ENCODE results near the gene GPR78.

GPR78 gene

DNA sequence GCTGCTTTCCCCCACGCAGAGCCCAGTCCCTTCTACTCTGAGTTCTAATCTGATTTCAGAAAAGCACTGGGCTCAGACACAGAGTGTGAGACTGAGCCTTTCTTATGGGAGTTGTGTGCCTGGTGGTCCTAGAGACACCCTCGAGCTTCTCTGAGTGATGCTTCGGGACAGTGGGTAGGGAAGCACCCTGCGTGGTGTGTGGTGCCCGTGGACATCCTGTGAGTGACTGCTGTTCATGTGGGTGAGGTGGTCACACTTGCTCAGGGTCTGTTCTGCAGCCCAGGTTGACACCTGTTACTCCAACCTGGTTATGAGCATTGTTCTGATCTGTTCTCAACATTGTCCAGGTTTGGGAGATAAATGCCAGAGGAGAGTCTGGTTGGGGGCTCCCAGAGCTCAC lies 6.1 kb downstream of the GPR78 start:
- no peak overlapping the region for H3K27ac ChIP-seq (ENCODE audit: low read length)
- no peaks in the 10 kb centered on the region for H4K20me1 ChIP-seq (ENCODE audit: insufficient read depth, low read length)
- no peaks in the 10 kb centered on the region for H3F3A ChIP-seq (ENCODE audit: insufficient read depth, low read length)
- no peak overlapping the region for H3K4me3 ChIP-seq (ENCODE audit: low read length)
- no peak overlapping the region for H3K4me2 ChIP-seq (ENCODE audit: low read depth, low read length)
- no peaks in the 10 kb centered on the region for H3K9me2 ChIP-seq (replicated peaks; ENCODE audit: insufficient read depth, low read length)
- no peaks in the 10 kb centered on the region for H3K36me3 ChIP-seq (replicated peaks; ENCODE audit: insufficient read depth, low read length)
- H3K9ac ChIP-seq (ENCODE audit: low read length): no peak overlapping the region
- no peaks in the 10 kb centered on the region for H3K79me2 ChIP-seq (ENCODE audit: low read length)
- H3K9me3 ChIP-seq (replicated peaks; ENCODE audit: insufficient read depth, low read length): no peaks in the 10 kb centered on the region
- no peak overlapping the region for H2AFZ ChIP-seq (ENCODE audit: low read length)
- no peak for DNase-seq
- H3K4me1 ChIP-seq (ENCODE audit: low read length): no peaks in the 10 kb centered on the region
- H3K27me3 ChIP-seq (replicated peaks; ENCODE audit: insufficient read depth, low read length): peaks cover 92% of the 10 kb centered on the region
- TF ChIP-seq, protein P1, sequence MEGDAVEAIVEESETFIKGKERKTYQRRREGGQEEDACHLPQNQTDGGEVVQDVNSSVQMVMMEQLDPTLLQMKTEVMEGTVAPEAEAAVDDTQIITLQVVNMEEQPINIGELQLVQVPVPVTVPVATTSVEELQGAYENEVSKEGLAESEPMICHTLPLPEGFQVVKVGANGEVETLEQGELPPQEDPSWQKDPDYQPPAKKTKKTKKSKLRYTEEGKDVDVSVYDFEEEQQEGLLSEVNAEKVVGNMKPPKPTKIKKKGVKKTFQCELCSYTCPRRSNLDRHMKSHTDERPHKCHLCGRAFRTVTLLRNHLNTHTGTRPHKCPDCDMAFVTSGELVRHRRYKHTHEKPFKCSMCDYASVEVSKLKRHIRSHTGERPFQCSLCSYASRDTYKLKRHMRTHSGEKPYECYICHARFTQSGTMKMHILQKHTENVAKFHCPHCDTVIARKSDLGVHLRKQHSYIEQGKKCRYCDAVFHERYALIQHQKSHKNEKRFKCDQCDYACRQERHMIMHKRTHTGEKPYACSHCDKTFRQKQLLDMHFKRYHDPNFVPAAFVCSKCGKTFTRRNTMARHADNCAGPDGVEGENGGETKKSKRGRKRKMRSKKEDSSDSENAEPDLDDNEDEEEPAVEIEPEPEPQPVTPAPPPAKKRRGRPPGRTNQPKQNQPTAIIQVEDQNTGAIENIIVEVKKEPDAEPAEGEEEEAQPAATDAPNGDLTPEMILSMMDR (IDR thresholded peaks at IDR 0.05; ENCODE audit: low read length): no peak

DNA sequence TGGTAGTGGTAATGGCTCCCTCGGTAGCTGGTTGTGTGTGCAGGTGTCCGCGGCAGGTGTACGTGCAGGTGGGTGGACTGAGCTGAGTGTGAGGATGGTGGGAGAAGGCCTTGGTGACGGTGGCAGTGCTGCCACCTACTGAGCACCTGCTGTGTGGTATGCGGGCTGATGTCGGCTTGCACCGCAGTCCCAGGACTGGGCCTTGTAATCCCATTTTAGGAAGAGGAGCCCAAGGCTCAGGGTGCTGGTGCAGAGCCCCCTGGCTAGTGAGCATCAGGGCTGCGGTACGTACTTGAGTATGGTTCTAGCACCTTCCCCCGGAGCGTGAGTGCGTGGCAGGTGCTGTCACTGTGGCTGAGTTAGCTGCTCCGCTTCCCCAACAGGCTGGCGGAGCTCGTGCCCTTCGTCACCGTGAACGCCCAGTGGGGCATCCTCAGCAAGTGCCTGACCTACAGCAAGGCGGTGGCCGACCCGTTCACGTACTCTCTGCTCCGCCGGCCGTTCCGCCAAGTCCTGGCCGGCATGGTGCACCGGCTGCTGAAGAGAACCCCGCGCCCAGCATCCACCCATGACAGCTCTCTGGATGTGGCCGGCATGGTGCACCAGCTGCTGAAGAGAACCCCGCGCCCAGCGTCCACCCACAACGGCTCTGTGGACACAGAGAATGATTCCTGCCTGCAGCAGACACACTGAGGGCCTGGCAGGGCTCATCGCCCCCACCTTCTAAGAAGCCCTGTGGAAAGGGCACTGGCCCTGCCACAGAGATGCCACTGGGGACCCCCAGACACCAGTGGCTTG lies 6.7 kb downstream of the GPR78 start:
- no peak for TF ChIP-seq EZH2phosphoT487 (IDR thresholded peaks at IDR 0.05; ENCODE audit: low read length)
- TF ChIP-seq EZH2 (optimal IDR thresholded peaks at IDR 0.05; ENCODE audit: low read depth, low read length): no peak
- TF ChIP-seq, protein P1 (IDR thresholded peaks at IDR 0.05; ENCODE audit: low read length): peak; percentile 44
- no peak overlapping the region for H3K27ac ChIP-seq (ENCODE audit: low read length)
- DNase-seq: peak; percentile 36

DNA sequence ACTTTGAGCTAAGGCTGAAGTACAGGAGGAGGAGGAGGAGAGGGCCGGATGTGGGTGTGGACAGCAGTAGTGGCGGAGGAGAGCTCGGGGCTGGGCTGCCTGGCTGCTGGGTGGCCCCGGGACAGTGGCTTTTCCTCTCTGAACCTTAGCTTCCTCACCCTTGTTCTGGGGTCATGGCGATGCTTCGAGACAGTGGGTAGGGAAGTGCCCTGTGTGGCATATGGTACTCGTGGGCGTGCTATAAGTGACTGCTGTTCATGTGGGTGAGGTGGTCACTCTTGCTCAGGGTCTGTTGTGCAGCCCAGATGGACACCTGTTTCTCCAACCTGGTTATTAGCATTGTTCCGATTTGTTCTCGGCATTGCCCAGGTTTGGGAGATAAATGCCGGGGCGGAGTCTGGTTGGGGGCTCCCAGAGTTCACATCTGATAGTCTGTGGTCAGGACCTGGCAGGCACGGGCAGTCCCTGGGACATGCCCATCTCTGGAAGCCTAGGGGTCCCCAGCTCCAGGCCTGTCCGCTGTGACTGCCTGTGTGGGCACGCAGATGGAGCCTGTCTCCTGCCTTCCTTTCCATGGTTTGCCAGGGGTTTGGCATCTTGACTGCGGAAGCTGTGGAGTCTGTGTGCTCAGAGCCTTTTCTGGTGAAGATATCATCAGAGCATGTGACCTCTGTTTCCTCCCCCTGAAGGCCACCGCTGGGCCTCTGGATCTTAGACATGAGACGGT lies 7.4 kb downstream of the GPR78 start:
- H3K4me2 ChIP-seq (ENCODE audit: low read depth, low read length): no peak overlapping the region
- no peaks in the 10 kb centered on the region for H3F3A ChIP-seq (ENCODE audit: insufficient read depth, low read length)
- H3K27me3 ChIP-seq (replicated peaks; ENCODE audit: insufficient read depth, low read length): peaks cover 95% of the 10 kb centered on the region

More for the DNA sequence above, 6.7 kb downstream of the GPR78 start:
- H3K9ac ChIP-seq (ENCODE audit: low read length): no peak overlapping the region
- no peaks in the 10 kb centered on the region for H3F3A ChIP-seq (ENCODE audit: insufficient read depth, low read length)
- H2AFZ ChIP-seq (ENCODE audit: low read length): no peak overlapping the region
- H3K36me3 ChIP-seq (replicated peaks; ENCODE audit: insufficient read depth, low read length): no peaks in the 10 kb centered on the region
- peaks cover 95% of the 10 kb centered on the region for H3K27me3 ChIP-seq (replicated peaks; ENCODE audit: insufficient read depth, low read length)
- H3K4me2 ChIP-seq (ENCODE audit: low read depth, low read length): no peak overlapping the region
- no peaks in the 10 kb centered on the region for H3K9me2 ChIP-seq (replicated peaks; ENCODE audit: insufficient read depth, low read length)
- H3K4me3 ChIP-seq (ENCODE audit: low read length): no peak overlapping the region
- H3K79me2 ChIP-seq (ENCODE audit: low read length): no peaks in the 10 kb centered on the region
- no peaks in the 10 kb centered on the region for H4K20me1 ChIP-seq (ENCODE audit: insufficient read depth, low read length)
- no peaks in the 10 kb centered on the region for H3K4me1 ChIP-seq (ENCODE audit: low read length)
- no peaks in the 10 kb centered on the region for H3K9me3 ChIP-seq (replicated peaks; ENCODE audit: insufficient read depth, low read length)

More for the DNA sequence above, 7.4 kb downstream of the GPR78 start:
- H3K36me3 ChIP-seq (replicated peaks; ENCODE audit: insufficient read depth, low read length): no peaks in the 10 kb centered on the region
- no peak overlapping the region for H3K27ac ChIP-seq (ENCODE audit: low read length)
- no peak overlapping the region for H2AFZ ChIP-seq (ENCODE audit: low read length)
- H3K9ac ChIP-seq (ENCODE audit: low read length): no peak overlapping the region
- no peaks in the 10 kb centered on the region for H4K20me1 ChIP-seq (ENCODE audit: insufficient read depth, low read length)
- no peak for DNase-seq
- TF ChIP-seq, protein P1 (IDR thresholded peaks at IDR 0.05; ENCODE audit: low read length): no peak
- TF ChIP-seq EZH2phosphoT487 (IDR thresholded peaks at IDR 0.05; ENCODE audit: low read length): no peak
- no peak for TF ChIP-seq EZH2 (optimal IDR thresholded peaks at IDR 0.05; ENCODE audit: low read depth, low read length)
- no peak overlapping the region for H3K4me3 ChIP-seq (ENCODE audit: low read length)
- H3K79me2 ChIP-seq (ENCODE audit: low read length): no peaks in the 10 kb centered on the region
- H3K9me2 ChIP-seq (replicated peaks; ENCODE audit: insufficient read depth, low read length): no peaks in the 10 kb centered on the region
- no peaks in the 10 kb centered on the region for H3K4me1 ChIP-seq (ENCODE audit: low read length)
- H3K9me3 ChIP-seq (replicated peaks; ENCODE audit: insufficient read depth, low read length): no peaks in the 10 kb centered on the region

All from MM.1S (cell line).